ENCODE results near the gene TSPAN11.

TSPAN11 gene

GRCh38 chr12:30909349-30910037 is 17.1 kb upstream of the TSPAN11 start:
- H3K4me3 ChIP-seq (ENCODE audit: low read length) = no peak overlapping the region
- TF ChIP-seq CTCF (IDR thresholded peaks at IDR 0.05; ENCODE audit: insufficient read depth, low read depth, low read length, missing control alignments) = no peak
- DNase-seq (ENCODE audit: low read depth) = no peak

- no peak overlapping the region for H3K4me3 ChIP-seq (ENCODE audit: low read length)
- no peak for DNase-seq (ENCODE audit: low read depth)
- no peak for TF ChIP-seq CTCF (IDR thresholded peaks at IDR 0.05; ENCODE audit: insufficient read depth, low read depth, low read length, missing control alignments)
Observed at GRCh38 chr12:30910038-30910350, 16.6 kb upstream of the TSPAN11 start.

- H3K4me3 ChIP-seq (ENCODE audit: low read length) = no peak overlapping the region
- no peak for DNase-seq (ENCODE audit: low read depth)
Observed at GRCh38 chr12:30911207-30911606, 15.3 kb upstream of the TSPAN11 start.

GRCh38 chr12:30913323-30913722 is 13.2 kb upstream of the TSPAN11 start:
- no peak for DNase-seq (ENCODE audit: low read depth)
- no peak for TF ChIP-seq CTCF (IDR thresholded peaks at IDR 0.05; ENCODE audit: insufficient read depth, low read depth, low read length, missing control alignments)

More at GRCh38 chr12:30911207-30911606, 15.3 kb upstream of the TSPAN11 start:
- TF ChIP-seq CTCF (IDR thresholded peaks at IDR 0.05; ENCODE audit: insufficient read depth, low read depth, low read length, missing control alignments) = no peak

GRCh38 chr12:30914986-30915591 is 11.5 kb upstream of the TSPAN11 start:
- no peak overlapping the region for H3K4me3 ChIP-seq (ENCODE audit: low read length)
- no peak for TF ChIP-seq CTCF (IDR thresholded peaks at IDR 0.05; ENCODE audit: insufficient read depth, low read depth, low read length, missing control alignments)
- DNase-seq (ENCODE audit: low read depth) = no peak

More at GRCh38 chr12:30913323-30913722, 13.2 kb upstream of the TSPAN11 start:
- H3K4me3 ChIP-seq (ENCODE audit: low read length) = no peak overlapping the region

- no peak for DNase-seq (ENCODE audit: low read depth)
- no peak for TF ChIP-seq CTCF (IDR thresholded peaks at IDR 0.05; ENCODE audit: insufficient read depth, low read depth, low read length, missing control alignments)
- H3K4me3 ChIP-seq (ENCODE audit: low read length) = no peak overlapping the region
Observed at GRCh38 chr12:30923057-30923456, 3.5 kb upstream of the TSPAN11 start.
